GM23248 (cell line): ENCODE results near the gene F2RL3. TPM values are rescaled to one million over a fixed set of nuclear protein-coding genes. Genes with fewer than 3 reads are reported as not detected.

Experiments
- DNase-seq: peaks from one replicate; pipeline ENCODE4 v3.0.0-alpha.2; 2015
- H2AFZ ChIP-seq: fragments of 200-600 bp; sonication (generic); 2 replicates; pipeline ENCODE4 v1.6.1; 2016; ENCODE audit warnings: antibody characterized with exemption
- H3F3A ChIP-seq: fragments of 200-600 bp; sonication (generic); 2 replicates; pipeline ENCODE4 v1.6.1; 2016; ENCODE audit warnings: mild to moderate bottlenecking, antibody characterized with exemption, mixed run types; ENCODE audit not compliant: insufficient read depth
- H3K27ac ChIP-seq: fragments of 200-600 bp; sonication (generic); 2 replicates; pipeline ENCODE4 v1.5.1; 2016; ENCODE audit warnings: mild to moderate bottlenecking
- H3K27me3 ChIP-seq: fragments of 200-600 bp; sonication (generic); replicated peaks from 2 replicates; pipeline ENCODE4 v1.6.1; 2016; ENCODE audit warnings: mild to moderate bottlenecking; ENCODE audit not compliant: insufficient read depth
- H3K36me3 ChIP-seq: fragments of 200-600 bp; sonication (generic); 2 replicates; pipeline ENCODE4 v1.6.1; 2016; ENCODE audit warnings: low read depth, mild to moderate bottlenecking
- H3K4me1 ChIP-seq: fragments of 200-600 bp; sonication (generic); 2 replicates; pipeline ENCODE4 v1.6.1; 2016; ENCODE audit warnings: mild to moderate bottlenecking; ENCODE audit not compliant: insufficient read depth
- H3K4me2 ChIP-seq: fragments of 200-600 bp; sonication (generic); one replicate; pipeline ENCODE4 v1.6.1; 2016; ENCODE audit warnings: mild to moderate bottlenecking; ENCODE audit not compliant: unreplicated experiment
- H3K4me3 ChIP-seq: fragments of 200-600 bp; sonication (generic); 2 replicates; pipeline ENCODE4 v1.5.1; 2016; ENCODE audit warnings: mild to moderate bottlenecking
- H3K79me2 ChIP-seq: fragments of 200-600 bp; sonication (generic); 2 replicates; pipeline ENCODE4 v1.6.1; 2016; ENCODE audit warnings: mild to moderate bottlenecking; ENCODE audit not compliant: insufficient read depth
- H3K9ac ChIP-seq: fragments of 200-600 bp; sonication (generic); 2 replicates; pipeline ENCODE4 v1.6.1; 2016; ENCODE audit warnings: mild to moderate bottlenecking
- H3K9me2 ChIP-seq: fragments of 200-600 bp; sonication (generic); 2 replicates; pipeline ENCODE4 v1.6.1; 2016; ENCODE audit warnings: mixed run types, mild to moderate bottlenecking, moderate library complexity; ENCODE audit not compliant: insufficient read depth
- H3K9me3 ChIP-seq: fragments of 200-600 bp; sonication (generic); one replicate; pipeline ENCODE4 v1.6.1; 2017; ENCODE audit warnings: low read depth
- H4K20me1 ChIP-seq: fragments of 200-600 bp; sonication (generic); 2 replicates; pipeline ENCODE4 v1.6.0; 2016; ENCODE audit not compliant: insufficient read depth
- EZH2 ChIP-seq: fragments of 200-600 bp; sonication (generic); IDR thresholded peaks from 2 replicates; pipeline ENCODE4 v1.6.1; 2018; ENCODE audit warnings: antibody characterized with exemption, mild to moderate bottlenecking; ENCODE audit not compliant: insufficient read depth, poor library complexity, severe bottlenecking
- EZH2phosphoT487 ChIP-seq: fragments of 200-600 bp; sonication (generic); IDR thresholded peaks from 2 replicates; pipeline ENCODE4 v1.6.1; 2018; ENCODE audit warnings: antibody characterized with exemption, moderate library complexity, mild to moderate bottlenecking, low read depth; ENCODE audit not compliant: insufficient read depth
- WGBS, 2 experiments: methylation state at CpG; one replicate each; pipeline ENCODE4 v1.1.6; 2015 to 2017; ENCODE audit warnings: low lambda C conversion rate in 2 of 2, low coverage in 1 of 2; ENCODE audit errors: missing lambda C conversion rate in 2 of 2; 5-methylcytosine and 5-hydroxymethylcytosine counted together
- in situ Hi-C: fragments of 300-500 bp; cut with MboI; formaldehyde crosslinking; loops from 2 replicates; pipeline ENCODE4 v1.15.0; 2020
- polyA plus RNA-seq: library from polyadenylated mRNA; unstranded; fragments of >200 nt; fragmentation: Nextera tagmentation; extraction: Ambion mirVana; gene quantifications from 2 replicates; pipeline ENCODE4 v1.2.1, GENCODE V29; 2016
- total RNA-seq: library from RNA; depleted of rRNA; stranded (reverse); fragments of >200 nt; shearing (Covaris generic); gene quantifications from 2 replicates; pipeline ENCODE4 v1.2.3, GENCODE V29; 2014

Gene F2RL3
- total and polyA plus RNA-seq, 2 experiments from 2014 or later = not detected

DNA sequence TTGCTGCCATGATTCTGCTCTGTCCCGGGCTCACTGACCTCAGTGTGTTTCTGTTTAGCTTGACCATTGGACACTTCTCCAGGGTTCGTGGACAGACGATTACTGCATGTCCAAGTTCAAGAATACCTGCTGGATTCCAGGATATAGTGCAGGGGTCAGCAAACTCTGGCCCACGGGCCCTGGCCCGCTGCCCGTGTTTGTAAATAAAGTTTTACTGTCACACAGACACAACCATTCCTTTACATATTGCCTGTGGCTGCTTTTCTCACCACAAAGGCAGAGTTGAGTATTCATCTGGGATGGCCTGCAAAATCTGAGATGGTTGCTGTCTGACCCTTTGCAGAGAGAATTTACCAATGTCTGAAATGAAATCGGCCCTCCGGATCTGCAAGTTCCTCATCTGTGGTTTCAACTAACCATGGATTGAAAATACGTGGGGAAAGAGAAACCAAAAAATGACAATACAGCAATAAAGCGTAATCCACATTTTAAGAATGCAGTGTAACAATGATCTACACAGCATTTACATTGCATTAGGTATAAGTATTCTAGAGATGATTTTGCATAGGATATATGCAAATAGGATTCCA, 25.9 kb upstream of the F2RL3 start:
- Histone ChIP-seq H3K4me1 (no peaks in the 10 kb centered on the region), H4K20me1 (no peaks in the 10 kb centered on the region), H3K9me3 (no peaks in the 10 kb centered on the region), H2AFZ (no peak overlapping the region), H3K4me3 (no peak overlapping the region), H3K9ac (no peak overlapping the region), H3K9me2 (no peaks in the 10 kb centered on the region), H3K27me3 (no peaks in the 10 kb centered on the region), H3K79me2 (no peaks in the 10 kb centered on the region), H3F3A (no peaks in the 10 kb centered on the region), H3K4me2 (no peak overlapping the region), H3K36me3 (peaks cover 18% of the 10 kb centered on the region), H3K27ac (no peak overlapping the region)
- WGBS, 2 experiments = 97% methylated on average over 10 of the region's 10 CpGs
- TF ChIP-seq EZH2phosphoT487 (no peak), EZH2 (no peak)
- in situ Hi-C loops = no loop called here
- no peak for DNase-seq

DNA sequence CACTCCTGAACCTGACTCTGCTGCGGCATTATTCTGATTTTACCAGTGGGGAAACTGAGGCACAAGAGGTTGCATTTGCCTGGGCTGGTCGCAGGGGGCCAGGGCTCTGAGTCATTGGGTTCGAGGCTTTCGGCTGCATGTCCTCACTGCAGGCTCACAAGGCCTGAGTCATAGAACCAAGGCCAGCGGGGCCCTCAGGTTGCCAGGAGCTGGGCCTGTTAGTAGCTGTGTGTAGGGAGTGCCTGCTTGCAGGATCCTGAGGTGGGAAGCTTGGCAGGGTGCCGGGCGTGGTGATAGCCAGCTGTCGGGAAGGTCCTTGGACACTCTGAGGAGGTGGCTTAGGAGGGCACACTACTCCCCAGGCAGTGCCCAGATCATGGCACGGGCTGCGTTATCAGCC, 21.6 kb upstream of the F2RL3 start:
- no peaks in the 10 kb centered on the region for H3K27me3 ChIP-seq
- H3K4me3 ChIP-seq = no peak overlapping the region
- H3K27ac ChIP-seq = no peak overlapping the region
- H4K20me1 ChIP-seq = no peaks in the 10 kb centered on the region
- H3F3A ChIP-seq = no peaks in the 10 kb centered on the region
- 96 to 97% methylated on average over 9 to 10 of the region's 10 CpGs for WGBS, 2 experiments
- no peak overlapping the region for H2AFZ ChIP-seq
- no peaks in the 10 kb centered on the region for H3K79me2 ChIP-seq
- no peaks in the 10 kb centered on the region for H3K9me2 ChIP-seq
- in situ Hi-C loops = no loop called here
- peaks cover 23% of the 10 kb centered on the region for H3K36me3 ChIP-seq
- H3K4me2 ChIP-seq = no peak overlapping the region
- no peak overlapping the region for H3K9ac ChIP-seq
- DNase-seq = no peak
- no peak for TF ChIP-seq EZH2
- TF ChIP-seq EZH2phosphoT487 = no peak
- H3K4me1 ChIP-seq = no peaks in the 10 kb centered on the region
- H3K9me3 ChIP-seq = no peaks in the 10 kb centered on the region

DNA sequence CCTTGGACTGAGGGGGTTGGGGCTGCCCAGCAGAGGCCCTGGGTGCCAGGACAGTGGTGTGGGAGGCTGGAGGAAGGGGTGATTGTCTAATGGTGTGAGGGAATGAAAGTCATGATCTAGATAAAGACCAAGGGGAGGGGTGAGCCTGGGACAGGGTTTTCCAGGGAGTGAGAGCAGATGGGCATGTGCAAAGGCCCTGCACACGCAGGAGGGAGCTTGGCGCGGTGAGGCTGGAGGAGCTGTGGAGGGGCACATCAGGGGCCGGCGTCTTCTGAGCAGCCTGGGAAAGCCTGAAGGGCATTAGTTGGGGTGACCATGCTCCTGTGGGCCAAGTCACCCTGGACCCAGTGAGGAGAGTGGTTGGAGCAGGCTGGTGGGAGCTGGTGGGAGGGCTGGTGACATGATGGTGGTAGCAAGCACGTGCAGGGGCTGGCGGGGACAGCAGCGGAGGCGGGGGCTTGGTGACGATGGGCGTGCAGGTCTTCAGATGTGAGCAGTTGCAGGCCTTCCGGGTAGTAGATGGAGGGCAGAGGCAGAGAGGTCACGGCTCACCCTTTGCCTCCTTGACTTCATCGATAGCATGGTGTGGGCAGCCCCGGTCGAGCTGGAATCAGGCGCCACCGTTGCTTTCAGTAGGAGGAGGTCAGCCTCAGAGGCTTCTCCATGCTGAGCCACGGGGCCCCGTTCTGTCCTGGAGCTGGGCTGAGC, 20.2 kb upstream of the F2RL3 start:
- 93 to 96% methylated on average over 17 to 20 of the region's 20 CpGs for WGBS, 2 experiments
- no peak for DNase-seq
- no peaks in the 10 kb centered on the region for H3F3A ChIP-seq
- no peak overlapping the region for H3K9ac ChIP-seq
- no peaks in the 10 kb centered on the region for H4K20me1 ChIP-seq
- in situ Hi-C loops = no loop called here
- H2AFZ ChIP-seq = no peak overlapping the region
- no peaks in the 10 kb centered on the region for H3K9me2 ChIP-seq
- H3K4me2 ChIP-seq = no peak overlapping the region
- TF ChIP-seq EZH2 (no peak), EZH2phosphoT487 (no peak)
- no peaks in the 10 kb centered on the region for H3K4me1 ChIP-seq
- H3K4me3 ChIP-seq = no peak overlapping the region
- H3K9me3 ChIP-seq = no peaks in the 10 kb centered on the region
- no peaks in the 10 kb centered on the region for H3K27me3 ChIP-seq
- no peak overlapping the region for H3K27ac ChIP-seq
- 0 out of 2 replicates have a peak, but pooled peaks cover 1% of the 10 kb centered on the region for H3K79me2 ChIP-seq
- peaks cover 14% of the 10 kb centered on the region for H3K36me3 ChIP-seq

DNA sequence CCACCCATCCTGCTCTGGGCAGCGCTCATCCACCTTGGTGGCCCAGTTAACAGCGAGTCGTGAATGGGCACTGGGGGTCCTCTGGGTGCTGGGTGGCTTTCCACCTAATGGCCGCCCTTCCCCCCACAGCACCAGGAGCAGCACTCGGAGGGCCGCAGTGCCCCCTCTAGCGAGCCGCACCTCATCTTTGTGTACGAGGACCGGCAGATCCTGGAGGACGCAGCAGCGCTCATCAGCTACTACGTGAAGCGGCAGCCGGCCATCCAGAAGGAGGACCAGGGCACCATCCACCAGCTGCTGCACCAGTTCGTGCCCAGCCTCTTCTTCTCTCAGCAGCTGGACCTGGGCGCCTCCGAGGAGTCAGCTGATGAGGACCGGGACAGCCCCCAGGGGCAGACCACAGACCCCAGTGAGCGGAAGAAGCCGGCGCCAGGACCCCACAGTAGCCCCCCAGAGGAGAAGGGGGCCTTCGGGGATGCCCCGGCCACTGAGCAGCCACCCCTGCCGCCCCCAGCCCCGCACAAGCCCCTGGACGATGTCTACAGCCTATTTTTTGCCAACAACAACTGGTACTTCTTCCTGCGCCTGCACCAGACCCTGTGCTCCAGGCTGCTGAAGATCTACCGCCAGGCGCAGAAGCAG, 19.3 kb upstream of the F2RL3 start:
- Histone ChIP-seq H3K27ac (no peak overlapping the region), H3K9ac (no peak overlapping the region), H3K27me3 (no peaks in the 10 kb centered on the region), H3K36me3 (peaks cover 10% of the 10 kb centered on the region), H3K79me2 (peaks cover 10% of the 10 kb centered on the region), H3K4me3 (no peak overlapping the region), H2AFZ (no peak overlapping the region), H3K4me2 (no peak overlapping the region), H3K9me3 (no peaks in the 10 kb centered on the region), H3F3A (no peaks in the 10 kb centered on the region), H3K4me1 (no peaks in the 10 kb centered on the region), H3K9me2 (no peaks in the 10 kb centered on the region), H4K20me1 (no peaks in the 10 kb centered on the region)
- WGBS, 2 experiments = 94 to 95% methylated on average over 24 to 30 of the region's 30 CpGs
- in situ Hi-C loops = no loop called here
- no peak for DNase-seq
- TF ChIP-seq EZH2phosphoT487 = no peak
- no peak for TF ChIP-seq EZH2
